ENCODE measurements around the gene XYLT1. TPM values are rescaled to one million over a fixed set of nuclear protein-coding genes. Genes with fewer than 3 reads are reported as not detected.
"Not testable (repeated sequence)": the region's sequence is repeated elsewhere in the genome, so short reads cannot be mapped to it uniquely, and the experiment has no call there.

XYLT1 gene
- polyA plus RNA-seq, 5 donors, result 4.9 to 7.2 (median 6.4) TPM

DNA sequence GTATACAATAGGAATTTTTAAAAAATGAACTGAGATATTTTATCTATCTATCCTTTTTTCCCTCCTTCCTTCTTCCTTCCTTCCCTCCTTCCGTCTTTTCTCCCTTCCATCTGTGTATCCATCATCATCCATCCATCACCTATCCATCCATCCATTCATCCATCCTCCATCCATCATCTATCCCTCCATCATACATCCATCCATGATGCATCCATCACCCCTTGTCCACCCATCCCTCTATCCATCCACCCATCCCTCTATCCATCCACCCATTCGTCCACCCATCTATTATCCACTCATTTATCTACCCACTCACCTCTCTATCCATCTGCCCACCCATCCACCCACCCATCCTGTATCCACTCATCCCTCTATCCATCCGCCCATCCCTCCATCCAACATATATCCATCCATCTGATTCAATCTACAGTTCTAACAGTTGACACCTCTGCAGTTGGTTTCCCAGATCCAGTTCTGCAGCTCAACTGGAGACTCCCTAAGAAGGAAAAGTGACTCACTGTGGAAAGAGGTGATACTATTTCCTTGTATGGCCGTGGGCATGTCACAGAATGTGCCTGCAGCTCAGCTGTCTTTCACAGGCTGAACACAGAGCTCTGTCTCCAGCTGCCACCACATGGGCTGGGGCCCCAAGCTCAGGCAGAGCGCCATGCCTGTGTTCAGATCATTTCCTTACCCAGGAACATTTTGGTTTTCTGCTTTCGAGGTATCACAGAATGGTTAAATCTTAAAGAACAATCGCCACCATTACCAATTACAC lies 130.8 kb downstream of the XYLT1 start:
- no peak for DNase-seq

DNA sequence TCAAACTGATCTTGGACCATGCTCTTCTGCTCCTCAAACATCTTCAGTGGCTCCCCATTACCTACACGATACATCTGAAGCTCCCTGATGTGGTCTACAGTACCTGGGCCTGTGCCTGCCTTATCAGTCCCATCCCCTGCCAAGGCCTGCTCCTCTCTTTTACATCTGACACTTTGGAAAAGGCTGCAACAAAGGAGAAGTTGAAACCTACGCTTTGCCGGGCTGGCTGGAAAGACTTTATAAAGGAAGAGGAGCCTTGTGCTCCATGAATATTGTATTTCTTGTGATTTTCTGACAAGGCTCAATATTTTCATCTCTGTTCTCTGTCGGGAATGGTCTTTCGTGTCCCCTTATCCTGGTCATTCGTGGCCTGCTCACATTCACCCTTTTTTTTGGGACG lies 132.5 kb downstream of the XYLT1 start:
- DNase-seq, result no peak

DNA sequence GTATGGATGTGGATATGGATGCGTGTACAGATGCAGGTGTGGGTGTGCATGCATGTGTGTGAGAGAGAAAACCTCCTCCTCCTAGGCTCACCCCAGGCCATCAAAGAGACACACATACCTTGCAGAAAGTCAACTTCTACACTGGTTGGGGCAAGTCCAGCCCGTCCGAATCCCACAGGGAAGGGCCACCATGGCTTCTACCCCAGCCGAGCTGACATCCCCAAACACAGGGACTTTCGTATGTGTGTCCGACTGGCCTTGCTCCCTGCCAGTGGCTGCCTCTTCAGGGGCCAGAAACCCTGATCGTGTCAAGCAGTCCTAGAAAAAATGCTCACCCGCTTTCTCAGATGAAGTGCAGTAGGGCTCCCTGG lies 134.2 kb downstream of the XYLT1 start:
- no peak for DNase-seq

- DNase-seq, result no peak
Measured at GRCh38 chr16:17335826-17336529, 134.8 kb downstream of the XYLT1 start.

DNA sequence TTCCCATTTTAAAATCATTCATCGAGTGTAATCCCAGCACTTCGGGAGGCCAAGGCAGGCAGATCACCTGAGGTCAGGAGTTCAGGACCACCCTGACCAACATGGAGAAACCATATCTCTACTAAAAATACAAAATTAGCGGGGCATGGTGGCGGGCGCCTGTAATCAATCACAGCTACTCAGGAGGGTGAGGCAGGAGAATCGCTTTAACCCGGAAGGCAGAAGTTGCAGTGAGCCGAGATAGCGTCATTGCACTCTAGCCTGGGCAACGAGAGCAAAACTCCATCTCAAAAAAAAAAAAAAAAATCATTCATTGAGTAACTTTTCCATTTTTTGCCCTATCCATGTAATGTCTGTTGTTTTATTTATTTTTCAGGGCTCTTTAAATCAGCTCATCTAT lies 135.4 kb downstream of the XYLT1 start:
- DNase-seq, result not testable (repeated sequence)

GRCh38 chr16:17334096-17334495 lies 136.7 kb downstream of the XYLT1 start:
- DNase-seq, result no peak

DNA sequence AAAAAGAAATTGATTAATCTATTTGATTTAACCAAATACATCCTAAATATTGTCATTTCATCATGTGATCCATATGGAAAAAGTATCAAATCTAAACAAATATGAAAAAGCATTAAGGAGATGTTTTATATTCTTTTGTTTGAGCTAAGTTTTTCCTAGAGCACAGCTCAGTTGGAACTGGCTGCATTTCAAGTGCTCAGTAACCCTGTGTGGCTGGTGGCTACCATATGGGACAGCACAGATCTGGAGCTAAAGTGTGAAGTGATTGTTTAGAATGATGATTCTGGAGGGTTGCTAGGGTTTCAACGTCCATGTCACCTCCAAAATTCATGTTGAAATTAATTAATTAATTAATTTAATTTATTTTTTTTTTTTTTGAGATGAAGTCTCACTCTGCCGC lies 137.5 kb downstream of the XYLT1 start:
- DNase-seq, result no peak

DNA sequence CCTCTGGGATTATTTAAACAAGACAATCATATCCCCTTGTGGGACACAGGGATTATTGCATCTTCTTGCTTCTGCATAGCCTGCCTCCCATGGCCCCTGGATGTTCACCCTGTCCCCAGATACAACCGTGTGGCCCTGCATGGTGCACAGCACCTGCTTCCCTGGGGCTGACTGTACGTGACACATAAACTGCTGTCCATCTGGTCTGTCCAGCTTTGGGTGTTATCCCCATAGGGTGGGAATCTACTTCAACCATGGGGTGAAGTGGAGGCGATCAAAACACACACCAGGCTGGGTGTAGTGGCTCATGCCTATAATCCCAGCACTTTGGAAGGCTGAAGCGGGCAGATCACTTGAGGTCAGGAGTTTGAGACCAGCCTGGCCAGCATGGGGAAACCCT lies 138.8 kb downstream of the XYLT1 start:
- no peak for DNase-seq

GRCh38 chr16:17331071-17331607 lies 139.6 kb downstream of the XYLT1 start:
- DNase-seq, result no peak

DNA sequence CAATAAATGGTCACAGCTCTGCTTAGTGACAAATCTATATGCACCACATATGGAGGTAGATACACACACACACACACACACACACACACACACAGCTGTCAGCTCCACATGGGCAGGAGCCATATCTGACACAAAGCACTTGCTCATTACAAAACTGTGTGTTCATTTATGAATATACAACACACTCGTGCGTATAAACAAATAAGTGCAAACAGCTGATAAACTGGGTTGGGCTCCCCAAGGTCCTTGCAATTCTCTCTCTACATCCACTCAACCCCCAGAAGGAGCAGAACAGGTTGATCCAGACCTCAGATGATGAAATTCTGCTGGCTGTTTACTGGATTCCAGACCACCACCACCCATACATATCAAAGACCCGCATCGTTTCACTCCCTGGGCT lies 140.7 kb downstream of the XYLT1 start:
- DNase-seq, result no peak

DNA sequence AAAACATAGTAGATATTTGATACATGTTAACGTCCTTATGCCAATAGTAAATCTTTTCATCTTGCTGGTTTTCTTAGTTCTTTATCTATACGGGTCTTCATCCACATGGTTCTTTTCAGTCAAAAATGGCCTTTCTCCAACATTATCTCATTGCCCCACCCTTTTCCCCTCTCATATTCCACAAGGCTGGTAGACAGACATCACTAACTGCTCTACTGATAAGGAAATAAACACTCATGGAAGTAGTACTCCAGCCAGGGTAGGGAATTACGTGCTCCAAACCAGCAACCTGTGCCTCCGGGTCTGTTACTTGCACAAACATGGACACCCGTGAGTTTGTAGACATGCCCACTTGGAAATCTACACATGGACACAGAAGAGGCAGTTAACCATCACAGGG lies 141.4 kb downstream of the XYLT1 start:
- DNase-seq, result no peak

- DNase-seq, result no peak
Measured at GRCh38 chr16:17328932-17329331, 141.8 kb downstream of the XYLT1 start.

- no peak for DNase-seq
Measured at GRCh38 chr16:17327664-17328335, 143.0 kb downstream of the XYLT1 start.

GRCh38 chr16:17325476-17326143 lies 145.2 kb downstream of the XYLT1 start:
- no peak for DNase-seq

DNA sequence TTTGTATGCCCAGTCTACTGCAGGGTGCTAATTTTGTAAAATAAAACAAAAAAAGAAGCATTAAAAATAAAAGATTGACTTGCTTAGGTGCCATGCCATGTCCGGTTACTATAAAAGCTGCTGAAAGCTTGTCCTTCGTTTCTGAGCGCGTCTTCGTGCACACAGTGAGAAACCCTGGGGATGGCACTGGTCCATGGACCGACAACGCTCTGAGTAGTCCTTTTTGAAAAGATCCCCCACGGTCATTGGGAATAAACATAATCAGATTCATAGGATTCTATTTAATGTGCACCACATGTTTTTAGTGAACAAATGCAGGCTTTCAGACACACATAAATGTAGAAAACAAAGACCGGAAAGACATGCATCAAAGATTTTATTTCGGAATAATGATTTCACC lies 146.3 kb downstream of the XYLT1 start:
- DNase-seq, result no peak

GRCh38 chr16:17323171-17323570 lies 147.6 kb downstream of the XYLT1 start:
- DNase-seq, result no peak

- no peak for DNase-seq
Measured at GRCh38 chr16:17321824-17322223, 148.9 kb downstream of the XYLT1 start.

- no peak for DNase-seq
Measured at GRCh38 chr16:17320009-17320408, 150.8 kb downstream of the XYLT1 start.

GRCh38 chr16:17318238-17318637 lies 152.5 kb downstream of the XYLT1 start:
- DNase-seq, result no peak

- no peak for DNase-seq
Measured at GRCh38 chr16:17316005-17316404, 154.8 kb downstream of the XYLT1 start.

- no peak for DNase-seq
Measured at GRCh38 chr16:17313793-17314547, 156.8 kb downstream of the XYLT1 start.
